GM19099 (cell line): Measurements from ENCODE around the gene IGFL3.

Experiments
- POLR2A ChIP-seq: IDR thresholded peaks from 3 replicates; pipeline ENCODE4 v1.6.1; 2011; ENCODE audit warnings: low read depth; ENCODE audit not compliant: insufficient read length; ENCODE audit errors: extremely low read depth

The IGFL3 gene

DNA sequence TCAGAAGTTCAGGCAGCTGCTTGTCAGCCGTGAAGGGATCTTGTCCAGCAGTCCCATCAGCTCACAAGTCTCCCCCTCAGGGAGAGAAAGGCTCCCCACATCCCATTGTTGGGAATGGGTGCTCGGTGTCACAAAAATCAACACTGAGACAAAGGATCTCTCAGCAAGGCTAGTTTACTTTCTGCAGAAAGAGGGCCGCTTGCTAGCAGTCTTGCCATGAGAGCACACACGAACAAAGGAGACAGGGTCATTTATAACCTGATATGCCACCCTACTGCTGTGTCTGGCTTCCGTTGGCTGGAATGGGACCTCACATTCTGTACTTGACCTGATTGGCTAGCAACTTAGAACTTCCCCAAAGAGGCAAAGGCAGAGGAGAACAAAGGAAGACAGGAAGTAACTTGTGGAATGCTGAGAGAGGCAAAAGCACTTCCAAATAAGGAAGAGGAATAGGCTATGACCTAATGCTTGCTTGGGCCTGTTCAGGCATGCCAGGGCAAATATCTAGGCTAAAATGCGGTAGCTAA is 8.7 kb upstream of the IGFL3 start:
- TF ChIP-seq POLR2A: no peak

DNA sequence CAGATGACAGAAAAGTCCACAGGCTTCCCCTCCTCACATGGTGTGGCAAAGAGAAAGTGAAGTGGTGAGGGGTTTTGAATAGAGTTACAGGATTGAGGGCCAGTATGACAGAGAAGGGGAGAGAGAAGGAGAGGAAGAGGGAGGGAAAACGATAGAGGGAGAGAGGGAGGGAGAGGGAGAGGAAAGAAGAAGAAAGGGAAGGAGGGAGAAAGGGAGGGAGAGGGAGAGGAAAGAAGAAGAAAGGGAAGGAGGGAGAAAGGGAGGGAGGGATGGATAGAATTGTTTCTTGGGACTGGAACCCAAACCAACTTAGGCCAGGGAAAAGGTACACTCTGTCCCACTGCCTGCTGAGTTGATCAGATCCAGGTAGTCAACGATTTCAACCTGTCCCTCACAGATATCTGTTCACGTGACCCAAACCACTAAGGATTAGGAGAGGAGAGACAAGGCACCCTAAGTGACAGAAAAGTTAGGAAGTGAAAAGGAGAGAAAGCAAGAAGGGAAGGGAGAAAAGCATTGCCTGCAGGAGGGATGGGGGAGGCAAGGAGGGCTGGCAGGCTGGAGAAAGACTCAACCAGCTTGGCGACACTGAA is 8.1 kb upstream of the IGFL3 start:
- no peak for TF ChIP-seq POLR2A

DNA sequence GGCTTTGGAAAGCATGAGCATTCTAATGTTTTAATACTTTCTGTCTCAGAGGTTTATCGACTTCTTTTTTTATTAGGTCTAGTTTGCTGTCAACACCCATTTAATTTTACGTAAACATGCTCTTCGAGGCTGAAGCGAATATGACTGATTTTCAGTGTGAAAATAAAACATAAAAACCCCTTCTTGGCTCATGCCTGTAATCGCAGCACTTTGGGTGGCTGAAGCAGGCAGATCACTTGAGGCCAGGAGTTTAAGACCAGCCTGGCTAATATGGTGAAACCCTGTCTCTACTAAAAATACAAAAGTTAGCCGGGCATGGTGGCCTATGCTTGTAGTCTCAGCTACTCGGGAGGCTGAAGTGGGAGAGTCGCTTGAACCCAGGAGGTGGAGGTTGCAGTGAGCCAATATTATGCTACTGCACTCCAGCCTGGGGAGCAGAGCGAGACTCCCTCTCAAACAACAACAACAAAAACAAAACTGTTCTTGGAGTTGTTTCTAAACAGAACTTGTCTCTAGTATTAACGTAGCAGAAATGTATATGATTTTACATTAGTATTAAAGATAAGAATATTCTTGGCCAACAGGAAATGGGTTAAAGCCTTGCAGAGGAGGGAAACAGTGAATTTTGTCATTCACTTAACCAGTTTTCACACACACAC is 7.1 kb upstream of the IGFL3 start:
- no peak for TF ChIP-seq POLR2A

DNA sequence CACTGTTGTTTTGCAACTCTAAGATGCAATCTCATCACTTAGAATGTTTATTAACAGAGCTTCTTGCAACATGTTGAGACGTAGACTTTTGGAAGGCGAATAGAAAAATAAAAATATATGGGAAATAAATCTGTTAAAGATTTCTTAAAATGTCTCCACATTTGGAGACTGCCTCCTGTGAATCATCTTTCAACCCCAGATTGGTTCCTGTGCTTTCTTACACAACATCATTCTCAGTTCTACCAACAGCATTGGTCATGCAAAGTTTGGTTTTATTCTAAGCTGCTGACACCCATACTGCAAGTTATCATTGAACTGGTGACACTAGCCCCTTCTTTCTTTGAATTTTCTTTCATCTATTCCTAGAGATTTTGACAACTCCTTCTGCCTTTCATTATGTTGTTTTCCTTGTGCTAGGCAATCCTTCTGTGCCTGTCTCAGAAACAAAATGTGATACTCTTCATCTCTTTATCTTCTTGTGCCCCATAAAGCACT is 1.6 kb upstream of the IGFL3 start:
- TF ChIP-seq POLR2A: no peak

DNA sequence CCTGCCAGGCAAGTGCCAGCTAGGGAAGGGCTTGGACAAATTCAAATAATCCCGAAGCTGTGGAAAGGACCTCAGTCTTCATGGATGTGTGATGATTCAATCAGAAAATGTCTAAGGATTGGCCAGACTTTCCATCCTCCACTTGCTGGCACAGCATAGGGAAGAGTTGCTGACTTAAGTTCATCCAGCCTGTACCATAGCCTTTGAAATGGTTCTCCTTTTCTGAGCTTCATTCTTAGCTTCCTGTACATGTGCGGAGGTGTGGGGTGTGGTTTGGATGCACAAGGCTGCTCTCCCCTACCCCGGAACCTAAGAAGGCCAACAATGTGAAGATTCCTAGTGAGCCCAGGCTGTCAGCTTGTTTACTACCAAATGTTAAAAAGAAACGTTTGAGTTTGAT is 959 bp upstream of the IGFL3 start:
- TF ChIP-seq POLR2A: no peak

DNA sequence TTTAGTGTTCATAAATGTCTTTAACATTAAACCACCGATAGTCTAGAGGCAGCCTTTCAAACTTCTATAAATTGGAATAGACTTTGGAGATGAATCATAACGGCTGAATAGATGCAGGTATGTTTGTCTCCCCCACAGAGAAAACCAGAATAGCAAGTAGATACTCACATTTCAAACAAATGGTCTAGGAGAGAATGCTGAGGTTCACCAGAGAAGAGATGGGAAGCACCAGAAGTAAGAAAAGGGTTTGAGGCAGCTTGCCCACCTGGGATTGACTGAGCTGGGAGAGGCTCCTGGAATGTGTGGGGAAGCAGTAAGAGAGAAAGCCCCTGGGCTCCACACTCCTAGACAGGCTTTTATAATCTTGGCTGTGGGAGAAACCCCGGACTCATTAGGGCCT is 6.4 kb downstream of the IGFL3 start:
- no peak for TF ChIP-seq POLR2A

DNA sequence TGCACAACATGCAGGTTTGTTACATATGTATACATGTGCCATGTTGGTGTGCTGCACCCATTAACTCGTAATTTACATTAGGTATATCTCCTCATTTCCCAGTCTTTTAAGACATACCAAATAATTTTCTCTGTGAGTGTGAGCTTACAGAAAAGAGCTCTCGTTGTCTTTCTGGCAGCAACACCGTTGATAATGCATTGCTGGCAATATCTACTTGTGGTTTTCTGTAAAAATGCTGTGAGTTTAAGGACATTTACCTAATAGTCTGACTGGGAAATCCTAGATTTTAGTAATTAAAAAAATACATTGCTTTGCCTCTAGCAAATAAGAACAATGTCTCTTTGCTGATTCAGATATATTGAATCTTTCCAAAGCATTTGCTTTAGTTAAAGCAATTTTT is 8.4 kb downstream of the IGFL3 start:
- TF ChIP-seq POLR2A: no peak

DNA sequence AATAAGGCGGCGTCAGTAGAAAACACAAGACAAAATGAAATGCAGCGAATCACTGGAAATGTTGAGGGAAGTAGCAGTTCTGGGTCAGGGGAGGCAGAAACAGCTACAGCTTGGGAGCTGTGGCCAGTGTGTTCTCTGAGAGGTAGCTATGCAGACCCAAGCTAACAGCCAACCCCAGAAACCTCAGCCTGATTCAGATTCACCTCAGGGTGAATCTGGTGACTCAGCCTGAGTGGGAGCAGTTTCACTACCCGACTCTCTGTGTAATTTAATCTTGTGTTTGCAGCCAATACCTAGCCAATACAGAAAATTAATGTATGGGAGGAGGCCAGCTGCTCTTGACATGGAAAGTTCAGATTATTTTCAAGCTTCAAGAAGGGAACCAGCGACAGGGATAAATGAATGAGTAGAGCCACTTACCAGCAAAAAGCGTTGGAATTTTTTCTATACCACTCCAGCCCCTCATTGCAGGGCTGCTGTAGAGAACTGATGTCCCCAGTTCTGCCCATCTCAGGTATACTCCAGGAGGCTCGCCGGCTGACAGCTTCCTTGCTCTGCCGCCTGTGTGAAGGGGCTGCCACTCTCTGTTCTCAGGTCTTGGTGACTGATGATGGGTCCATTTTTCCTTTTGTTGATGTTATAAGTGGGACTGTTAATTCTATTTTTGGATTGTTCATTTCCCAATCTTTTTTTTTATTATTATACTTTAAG is 8.9 kb downstream of the IGFL3 start:
- no peak for TF ChIP-seq POLR2A

DNA sequence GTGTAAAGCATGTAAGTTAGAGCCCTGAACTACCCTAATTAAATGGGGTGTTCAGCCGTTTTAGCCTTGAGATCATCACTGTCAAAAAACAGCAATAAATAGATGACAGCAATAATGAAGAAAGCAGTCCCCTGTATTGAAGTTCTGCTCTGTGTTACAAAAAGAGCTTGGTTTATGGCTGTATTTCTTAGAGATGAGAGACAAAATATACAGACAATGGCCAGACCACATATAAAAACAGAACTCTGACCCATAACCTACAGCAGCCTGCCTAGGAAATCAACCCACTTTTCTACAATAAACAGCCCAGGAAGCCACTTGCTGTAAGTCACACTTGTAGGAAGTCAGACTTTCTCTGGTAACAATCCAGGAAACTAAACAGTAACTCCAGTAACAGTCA is 10.8 kb downstream of the IGFL3 start:
- no peak for TF ChIP-seq POLR2A

DNA sequence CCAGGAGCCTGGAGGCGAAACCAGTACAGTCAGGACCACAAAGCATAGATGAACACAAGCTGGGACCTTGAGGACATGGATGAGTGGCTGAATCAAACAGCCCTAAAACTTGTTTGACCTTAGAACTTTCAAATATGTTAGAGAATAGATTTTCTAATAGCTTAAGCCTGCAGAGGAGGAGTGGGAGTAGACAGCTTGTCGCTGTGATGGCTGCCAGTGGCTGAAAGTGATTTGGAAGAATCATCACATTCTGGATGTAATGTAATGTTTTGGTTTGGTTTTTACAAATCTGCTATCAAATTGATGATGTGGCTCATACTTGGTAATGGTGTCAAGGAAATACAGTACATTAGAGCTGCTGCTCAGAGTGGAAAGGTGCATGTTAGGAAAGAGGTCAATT is 12.0 kb downstream of the IGFL3 start:
- TF ChIP-seq POLR2A: no peak

DNA sequence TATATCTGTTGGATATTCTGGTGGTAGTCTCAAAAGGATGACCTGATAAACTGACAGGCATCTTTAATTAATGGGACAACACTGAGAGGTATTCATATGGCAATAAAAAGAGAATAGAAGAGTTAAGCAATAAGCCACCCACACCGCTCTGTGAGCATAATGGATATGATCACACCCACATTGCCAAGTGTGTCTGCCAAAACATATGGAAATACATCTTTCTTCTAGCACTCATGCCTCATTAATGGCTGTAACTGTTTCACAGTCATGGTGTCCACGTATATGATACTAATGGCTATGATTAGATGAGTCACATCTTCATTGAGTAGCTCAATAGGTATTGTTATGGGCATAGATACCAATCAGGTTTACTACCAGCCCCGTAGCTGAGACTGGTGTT is 13.1 kb downstream of the IGFL3 start:
- no peak for TF ChIP-seq POLR2A

DNA sequence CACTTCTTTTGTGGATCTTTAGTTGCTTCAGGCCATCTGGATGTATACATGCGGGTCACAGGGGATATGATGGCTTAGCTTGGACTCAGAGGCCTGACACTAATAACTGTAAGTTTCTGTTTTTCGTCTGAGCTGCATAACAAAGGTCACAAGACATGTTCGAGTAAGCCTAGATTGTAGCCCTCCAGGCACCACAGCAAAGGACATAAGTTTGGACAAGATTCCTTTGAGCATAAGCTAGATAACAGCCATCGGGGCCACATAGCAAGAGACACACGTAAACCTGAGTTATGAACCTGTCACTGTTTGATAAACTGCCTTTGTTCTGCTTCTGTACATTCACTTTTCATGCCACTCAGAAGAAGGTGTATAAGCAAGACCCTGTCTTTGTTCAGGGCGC is 14.6 kb downstream of the IGFL3 start:
- no peak for TF ChIP-seq POLR2A

DNA sequence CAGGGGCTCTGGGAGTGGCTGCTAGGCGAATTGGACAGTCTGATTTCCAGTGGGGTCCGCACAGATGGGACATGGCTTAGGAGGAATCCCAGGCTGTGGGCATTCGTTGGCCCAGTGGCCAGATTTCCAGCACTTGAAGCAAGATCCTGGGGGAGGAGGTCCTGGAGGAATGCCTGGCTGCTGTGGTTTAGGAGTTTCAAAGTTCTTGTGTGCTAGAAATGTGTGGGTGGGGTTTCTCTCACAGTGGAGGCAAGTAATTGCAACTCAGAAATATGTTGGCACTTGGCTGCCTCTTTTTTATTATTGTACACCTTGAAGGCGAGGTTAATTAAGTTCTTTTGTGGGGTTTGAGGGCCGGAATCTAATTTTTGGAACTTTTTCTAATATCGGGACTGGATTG is 17.1 kb downstream of the IGFL3 start:
- no peak for TF ChIP-seq POLR2A

DNA sequence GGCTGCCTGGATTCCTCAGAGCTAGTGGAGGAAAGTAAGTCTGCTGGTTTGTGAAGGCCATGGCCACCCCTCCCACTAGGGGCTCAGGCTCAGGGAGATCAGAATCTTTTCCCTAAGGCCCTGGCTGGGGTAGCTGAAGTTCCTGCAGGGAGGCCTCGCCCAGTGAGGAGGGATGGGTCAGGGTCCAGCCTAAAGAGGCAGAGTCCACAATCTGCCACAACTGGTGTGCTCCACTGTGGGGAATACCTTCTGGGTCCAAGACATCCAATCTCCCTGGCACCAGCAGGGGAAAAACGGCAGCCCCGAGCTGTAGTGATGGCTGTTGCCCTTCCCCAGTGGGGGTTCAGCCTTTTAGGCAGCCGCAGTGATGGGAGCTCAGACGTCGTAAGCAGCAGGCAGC is 23.2 kb downstream of the IGFL3 start:
- no peak for TF ChIP-seq POLR2A

DNA sequence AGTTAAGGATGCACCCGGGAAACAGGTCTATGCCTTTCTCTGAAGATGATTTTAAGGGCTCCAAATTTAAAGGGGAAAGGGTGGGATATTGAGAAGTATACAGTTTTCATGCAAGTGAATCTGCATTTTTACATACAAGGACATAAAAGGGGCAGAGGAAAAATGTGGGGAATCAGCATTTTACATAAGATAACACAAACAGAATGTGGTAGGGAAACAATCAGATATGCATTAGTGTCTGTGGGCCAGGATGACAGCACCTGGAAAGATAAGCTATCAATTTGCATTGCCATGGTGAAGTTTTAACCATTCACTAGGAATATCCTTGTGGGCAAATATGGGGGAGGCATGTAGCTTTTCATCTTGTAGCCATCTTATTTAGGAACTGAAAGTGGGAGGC is 24.1 kb downstream of the IGFL3 start:
- no peak for TF ChIP-seq POLR2A

DNA sequence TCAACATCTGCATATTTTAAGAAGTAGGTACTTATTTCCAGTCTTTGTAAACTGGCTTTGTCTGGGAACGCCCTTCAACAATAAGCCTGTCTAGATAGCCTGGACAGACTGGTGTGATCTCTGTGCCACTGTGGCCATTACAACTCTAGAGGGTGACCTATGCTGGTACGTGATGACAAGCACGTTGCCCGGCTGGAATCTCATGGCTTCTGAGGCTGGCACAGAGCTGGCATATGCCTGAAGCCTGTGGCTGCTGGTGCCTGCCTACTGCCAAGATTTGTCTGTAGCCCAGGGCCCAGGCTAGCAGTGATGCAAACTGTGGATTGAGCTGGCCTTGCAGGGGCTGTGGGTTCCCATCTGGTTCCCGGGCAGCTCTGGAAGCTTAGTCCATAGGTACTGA is 34.0 kb downstream of the IGFL3 start:
- TF ChIP-seq POLR2A: no peak
